GM23338 (cell line): ENCODE measurements around the gene FAM13A. TPM values are rescaled to one million over a fixed set of nuclear protein-coding genes. Genes with fewer than 3 reads are reported as not detected.

ENCODE experiments used
- ATAC-seq: fragments of 200-7000 bp; cut with Tn5 transposase; 3 replicates; pipeline ENCODE4 v1.9.1; 2020
- DNase-seq: peaks from one replicate; pipeline ENCODE4 v3.0.0-alpha.2; 2015; ENCODE audit warnings: low spot score
- H2AFZ ChIP-seq: fragments of 200-600 bp; sonication (generic); 2 replicates; pipeline ENCODE4 v1.8.0; 2016; ENCODE audit warnings: antibody characterized with exemption, mild to moderate bottlenecking, moderate library complexity
- H3F3A ChIP-seq: fragments of 200-600 bp; sonication (generic); replicated peaks from 2 replicates; pipeline ENCODE4 v1.8.0; 2017; ENCODE audit warnings: antibody characterized with exemption, mixed run types, low read depth
- H3K27ac ChIP-seq: fragments of 200-600 bp; sonication (generic); 2 replicates; pipeline ENCODE4 v1.6.1; 2016; ENCODE audit warnings: low read depth
- H3K27me3 ChIP-seq: fragments of 200-600 bp; sonication (generic); 2 replicates; pipeline ENCODE4 v1.8.0; 2016; ENCODE audit warnings: mild to moderate bottlenecking, mixed run types, moderate library complexity; ENCODE audit not compliant: insufficient read depth
- H3K36me3 ChIP-seq: fragments of 200-600 bp; sonication (generic); 2 replicates; pipeline ENCODE4 v1.8.0; 2016; ENCODE audit warnings: mild to moderate bottlenecking; ENCODE audit not compliant: insufficient read depth
- H3K4me1 ChIP-seq: fragments of 200-600 bp; sonication (generic); 2 replicates; pipeline ENCODE4 v1.8.0; 2016; ENCODE audit warnings: mild to moderate bottlenecking, moderate library complexity; ENCODE audit not compliant: insufficient read depth
- H3K4me2 ChIP-seq: fragments of 200-600 bp; sonication (generic); 2 replicates; pipeline ENCODE4 v1.7.1; 2017; ENCODE audit warnings: mixed run types
- H3K4me3 ChIP-seq: fragments of 200-600 bp; sonication (generic); 2 replicates; pipeline ENCODE4 v1.6.1; 2016; ENCODE audit warnings: mixed run types
- H3K79me2 ChIP-seq: fragments of 200-600 bp; sonication (generic); replicated peaks from 2 replicates; pipeline ENCODE4 v1.8.0; 2017; ENCODE audit warnings: mild to moderate bottlenecking; ENCODE audit not compliant: insufficient read depth
- H3K9me2 ChIP-seq: fragments of 200-600 bp; sonication (generic); 2 replicates; pipeline ENCODE4 v1.8.0; 2017; ENCODE audit not compliant: insufficient read depth
- H4K20me1 ChIP-seq: fragments of 200-600 bp; sonication (generic); replicated peaks from 2 replicates; pipeline ENCODE4 v1.8.0; 2017; ENCODE audit warnings: mild to moderate bottlenecking; ENCODE audit not compliant: insufficient read depth
- H3K27ac Mint-ChIP-seq: 2 replicates; pipeline ENCODE4 v1.8.0; 2020; ENCODE audit warnings: inconsistent platforms, mild to moderate bottlenecking, moderate library complexity, mixed read lengths
- H3K27me3 Mint-ChIP-seq: 3 replicates; pipeline ENCODE4 v1.8.0; 2022; ENCODE audit warnings: low read depth, mild to moderate bottlenecking, moderate library complexity, mixed read lengths, inconsistent platforms; ENCODE audit not compliant: insufficient read depth, poor library complexity
- H3K36me3 Mint-ChIP-seq: 3 replicates; pipeline ENCODE4 v1.8.0; 2021; ENCODE audit warnings: low read depth, mild to moderate bottlenecking, inconsistent platforms, moderate library complexity, mixed read lengths
- H3K4me1 Mint-ChIP-seq: 3 replicates; pipeline ENCODE4 v1.8.0; 2020; ENCODE audit warnings: mild to moderate bottlenecking, inconsistent platforms, mixed read lengths
- H3K4me3 Mint-ChIP-seq: 3 replicates; pipeline ENCODE4 v1.8.0; 2021; ENCODE audit warnings: moderate library complexity, mild to moderate bottlenecking, inconsistent platforms, mixed read lengths
- H3K9me3 Mint-ChIP-seq: 3 replicates; pipeline ENCODE4 v1.8.0; 2020; ENCODE audit warnings: moderate library complexity, mild to moderate bottlenecking, inconsistent platforms, mixed read lengths
- CREB1 ChIP-seq: fragments of 250-450 bp; sonication (Bioruptor Pico); IDR thresholded peaks from 2 replicates; pipeline ENCODE4 v1.5.0; 2020; ENCODE audit warnings: low read depth, mild to moderate bottlenecking, moderate library complexity
- ETS1 ChIP-seq: IDR thresholded peaks from 2 replicates; pipeline ENCODE4 v1.6.1; 2016; ENCODE audit warnings: antibody characterized with exemption
- EZH2 ChIP-seq: fragments of 200-600 bp; sonication (generic); IDR thresholded peaks from one replicate; pipeline ENCODE4 v1.8.0; 2017; ENCODE audit warnings: antibody characterized with exemption, mild to moderate bottlenecking, low read depth; ENCODE audit not compliant: unreplicated experiment
- EZH2phosphoT487 ChIP-seq: fragments of 200-600 bp; sonication (generic); IDR thresholded peaks from one replicate; pipeline ENCODE4 v1.8.1; 2018; ENCODE audit warnings: antibody characterized with exemption; ENCODE audit not compliant: unreplicated experiment
- JUNB ChIP-seq: IDR thresholded peaks from one replicate; pipeline ENCODE4 v1.6.1; 2016; ENCODE audit warnings: antibody characterized with exemption; ENCODE audit not compliant: unreplicated experiment
- NANOG ChIP-seq: IDR thresholded peaks from 2 replicates; pipeline ENCODE4 v1.6.1; 2016; ENCODE audit warnings: antibody characterized with exemption, borderline replicate concordance
- POLR2AphosphoS5 ChIP-seq: IDR thresholded peaks from 2 replicates; pipeline ENCODE4 v1.6.1; 2016; ENCODE audit warnings: antibody characterized with exemption, low read depth
- REST ChIP-seq: IDR thresholded peaks from one replicate; pipeline ENCODE4 v1.6.1; 2018; ENCODE audit warnings: antibody characterized with exemption; ENCODE audit not compliant: unreplicated experiment
- STAT1 ChIP-seq: IDR thresholded peaks from one replicate; pipeline ENCODE4 v1.6.1; 2016; ENCODE audit warnings: antibody characterized with exemption; ENCODE audit not compliant: unreplicated experiment
- ZNF114 ChIP-seq: fragments of 250-450 bp; sonication (Bioruptor Pico); IDR thresholded peaks from 2 replicates; pipeline ENCODE4 v1.5.0; 2020; ENCODE audit warnings: mild to moderate bottlenecking, moderate library complexity
- ZNF331 ChIP-seq: fragments of 250-450 bp; sonication (Bioruptor Pico); IDR thresholded peaks from 2 replicates; pipeline ENCODE4 v1.5.0; 2020; ENCODE audit warnings: low read depth, mild to moderate bottlenecking, moderate library complexity
- ZNF462 ChIP-seq: fragments of 250-450 bp; sonication (Bioruptor Pico); IDR thresholded peaks from 2 replicates; pipeline ENCODE4 v1.5.0; 2020; ENCODE audit warnings: mild to moderate bottlenecking, moderate library complexity
- polyA plus RNA-seq: library from polyadenylated mRNA; unstranded; fragments of >200 nt; fragmentation: Nextera tagmentation; extraction: Ambion mirVana; gene quantifications from 2 replicates; pipeline ENCODE4 v1.2.1, GENCODE V29; 2016
- total RNA-seq: library from RNA; depleted of rRNA; stranded (reverse); fragments of >200 nt; shearing (Covaris generic); gene quantifications from 2 replicates; pipeline ENCODE4 v1.2.3, GENCODE V29; 2014
- TF ChIP-seq, protein P1 (sequence below), 2 experiments: fragments of 200-600 bp in 1 of 2; sonication (generic) in 1 of 2; conservative IDR thresholded peaks; 2 replicates each; pipeline versions ENCODE4 v1.5.1 to v1.6.1; 2016 to 2017; ENCODE audit warnings: antibody characterized with exemption in 2 of 2, low read depth in 2 of 2, mild to moderate bottlenecking in 2 of 2, moderate library complexity in 1 of 2

FAM13A gene
- total and polyA plus RNA-seq, 2 experiments from 2014 or later: 13.9 to 28.4 TPM

GRCh38 chr4:88821522-88821921 is 235.5 kb downstream of the FAM13A start:
- Histone ChIP-seq H3K9me2 (no peaks in the 10 kb centered on the region), H3K4me1 (peaks cover 27% of the 10 kb centered on the region), H3K27me3 (no peaks in the 10 kb centered on the region), H3K36me3 (no peaks in the 10 kb centered on the region), H3K79me2 (no peaks in the 10 kb centered on the region; the same call in 1 of the 2 replicates), H3F3A (no peaks in the 10 kb centered on the region), H3K4me2 (peak overlapping the region; percentile 28), H4K20me1 (no peaks in the 10 kb centered on the region), H3K27ac (no peak overlapping the region), H3K4me3 (no peak overlapping the region), H2AFZ (no peak overlapping the region)
- no peak for ATAC-seq
- TF ChIP-seq ZNF331 (CRISPR knock-in tag) (no peak), EZH2phosphoT487 (no peak), STAT1 (no peak), JUNB (no peak), ZNF462 (CRISPR knock-in tag) (no peak), CREB1 (CRISPR knock-in tag) (no peak), ETS1 (no peak), NANOG (no peak), POLR2AphosphoS5 (no peak), REST (no peak), ZNF114 (no peak), EZH2 (no peak)
- TF ChIP-seq, protein P1, sequence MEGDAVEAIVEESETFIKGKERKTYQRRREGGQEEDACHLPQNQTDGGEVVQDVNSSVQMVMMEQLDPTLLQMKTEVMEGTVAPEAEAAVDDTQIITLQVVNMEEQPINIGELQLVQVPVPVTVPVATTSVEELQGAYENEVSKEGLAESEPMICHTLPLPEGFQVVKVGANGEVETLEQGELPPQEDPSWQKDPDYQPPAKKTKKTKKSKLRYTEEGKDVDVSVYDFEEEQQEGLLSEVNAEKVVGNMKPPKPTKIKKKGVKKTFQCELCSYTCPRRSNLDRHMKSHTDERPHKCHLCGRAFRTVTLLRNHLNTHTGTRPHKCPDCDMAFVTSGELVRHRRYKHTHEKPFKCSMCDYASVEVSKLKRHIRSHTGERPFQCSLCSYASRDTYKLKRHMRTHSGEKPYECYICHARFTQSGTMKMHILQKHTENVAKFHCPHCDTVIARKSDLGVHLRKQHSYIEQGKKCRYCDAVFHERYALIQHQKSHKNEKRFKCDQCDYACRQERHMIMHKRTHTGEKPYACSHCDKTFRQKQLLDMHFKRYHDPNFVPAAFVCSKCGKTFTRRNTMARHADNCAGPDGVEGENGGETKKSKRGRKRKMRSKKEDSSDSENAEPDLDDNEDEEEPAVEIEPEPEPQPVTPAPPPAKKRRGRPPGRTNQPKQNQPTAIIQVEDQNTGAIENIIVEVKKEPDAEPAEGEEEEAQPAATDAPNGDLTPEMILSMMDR (conservative IDR thresholded peaks at IDR 0.05; ENCODE audit: low read depth in 2 of 2): no peak
- Mint-ChIP-seq H3K9me3 (no peaks in the 10 kb centered on the region), H3K36me3 (no peaks in the 10 kb centered on the region), H3K4me3 (no peak overlapping the region; the same call in 2 of the 3 replicates), H3K27ac (no peak overlapping the region), H3K27me3 (peaks cover 2% of the 10 kb centered on the region), H3K4me1 (peaks cover 24% of the 10 kb centered on the region)
- no peak for DNase-seq
